Measurements from ENCODE around the gene DGKH.

GRCh38 chr13:42170029-42170428 lies 121.6 kb downstream of the DGKH start:
- no peak for TF ChIP-seq CTCF (IDR thresholded peaks at IDR 0.05)
- TF ChIP-seq POLR2A (IDR thresholded peaks at IDR 0.05) = no peak
